Retinal pigment epithelial cell (primary cell): ENCODE results near the gene LMBR1.

Experiments used
- DNase-seq: peaks from one replicate; pipeline ENCODE4 v3.0.0-alpha.2; 2010; ENCODE audit warnings: low read depth
- H3K4me3 ChIP-seq: 2 replicates; pipeline ENCODE4 v1.5.1; 2011; ENCODE audit warnings: mild to moderate bottlenecking, low read length, control low read depth, moderate library complexity
- TF ChIP-seq, protein P1 (sequence below): conservative IDR thresholded peaks from 2 replicates; pipeline ENCODE4 v1.5.1; 2011; ENCODE audit warnings: low read depth, low read length, control low read depth, inconsistent platforms

LMBR1 gene

GRCh38 chr7:156791241-156791640 is 101.7 kb downstream of the LMBR1 start:
- no peak for DNase-seq
- no peak overlapping the region for H3K4me3 ChIP-seq
- TF ChIP-seq, protein P1, sequence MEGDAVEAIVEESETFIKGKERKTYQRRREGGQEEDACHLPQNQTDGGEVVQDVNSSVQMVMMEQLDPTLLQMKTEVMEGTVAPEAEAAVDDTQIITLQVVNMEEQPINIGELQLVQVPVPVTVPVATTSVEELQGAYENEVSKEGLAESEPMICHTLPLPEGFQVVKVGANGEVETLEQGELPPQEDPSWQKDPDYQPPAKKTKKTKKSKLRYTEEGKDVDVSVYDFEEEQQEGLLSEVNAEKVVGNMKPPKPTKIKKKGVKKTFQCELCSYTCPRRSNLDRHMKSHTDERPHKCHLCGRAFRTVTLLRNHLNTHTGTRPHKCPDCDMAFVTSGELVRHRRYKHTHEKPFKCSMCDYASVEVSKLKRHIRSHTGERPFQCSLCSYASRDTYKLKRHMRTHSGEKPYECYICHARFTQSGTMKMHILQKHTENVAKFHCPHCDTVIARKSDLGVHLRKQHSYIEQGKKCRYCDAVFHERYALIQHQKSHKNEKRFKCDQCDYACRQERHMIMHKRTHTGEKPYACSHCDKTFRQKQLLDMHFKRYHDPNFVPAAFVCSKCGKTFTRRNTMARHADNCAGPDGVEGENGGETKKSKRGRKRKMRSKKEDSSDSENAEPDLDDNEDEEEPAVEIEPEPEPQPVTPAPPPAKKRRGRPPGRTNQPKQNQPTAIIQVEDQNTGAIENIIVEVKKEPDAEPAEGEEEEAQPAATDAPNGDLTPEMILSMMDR = no peak

GRCh38 chr7:156790264-156790663 is 102.7 kb downstream of the LMBR1 start:
- DNase-seq = no peak
- TF ChIP-seq, protein P1 = no peak
- no peak overlapping the region for H3K4me3 ChIP-seq

- TF ChIP-seq, protein P1 = no peak
- no peak overlapping the region for H3K4me3 ChIP-seq
- DNase-seq = no peak
These were observed 106.9 kb downstream of the LMBR1 start for GRCh38 chr7:156785998-156786543.

DNA sequence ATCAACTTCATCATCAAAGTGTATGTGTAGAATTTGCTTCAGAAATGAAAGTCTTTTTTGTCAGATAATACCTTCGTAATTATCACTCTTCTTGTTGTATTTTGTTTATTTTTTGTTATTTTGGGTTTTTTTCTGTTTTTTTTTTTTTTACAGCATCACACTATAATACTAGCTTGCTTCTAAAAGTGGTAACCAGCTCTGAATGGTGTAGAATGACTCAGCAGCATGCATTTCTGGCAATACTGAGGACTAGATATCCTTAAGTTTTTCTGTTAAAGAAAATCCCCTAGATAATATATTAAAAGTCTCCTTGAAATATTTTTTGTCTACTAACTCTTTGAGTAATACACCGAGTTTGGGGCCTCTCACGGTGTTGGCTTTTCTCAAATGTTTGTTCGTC is 109.1 kb downstream of the LMBR1 start:
- no peak overlapping the region for H3K4me3 ChIP-seq
- TF ChIP-seq, protein P1 = no peak
- DNase-seq = no peak

- no peak overlapping the region for H3K4me3 ChIP-seq
- TF ChIP-seq, protein P1 = no peak
- DNase-seq = no peak
These were observed 111.0 kb downstream of the LMBR1 start for GRCh38 chr7:156781972-156782371.

DNA sequence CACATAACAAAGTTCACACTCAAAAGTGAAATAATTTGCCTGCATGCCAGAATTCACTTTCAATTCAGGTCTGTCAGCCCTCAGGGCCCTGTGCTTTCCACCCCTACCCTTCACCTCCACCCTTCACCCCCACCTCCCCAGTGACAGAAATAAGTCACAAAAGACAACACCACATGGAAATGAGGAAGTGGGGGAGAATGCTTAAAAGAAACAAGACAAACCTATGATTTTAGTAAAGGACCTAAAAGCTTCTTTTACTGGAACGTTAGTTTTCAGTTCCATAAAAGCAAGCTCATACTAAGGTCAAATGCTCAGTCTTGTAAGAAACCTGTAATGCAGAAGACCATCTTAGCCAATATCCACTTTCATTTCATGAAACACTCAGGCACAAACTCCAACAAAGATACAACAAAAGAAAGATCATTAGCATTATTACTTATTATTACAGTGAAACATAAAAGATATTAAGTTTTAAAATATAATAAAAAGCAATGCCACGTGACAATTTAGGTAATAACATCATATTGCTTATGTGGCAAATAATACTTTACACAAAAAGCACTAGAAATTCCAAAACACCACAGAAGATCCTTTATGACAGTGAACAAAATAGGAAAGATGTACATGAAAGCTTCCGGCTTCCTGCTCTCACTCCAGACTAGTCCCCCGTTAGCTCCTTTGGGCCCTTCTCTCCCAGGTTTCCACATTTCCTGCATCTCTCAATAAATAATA is 112.1 kb downstream of the LMBR1 start:
- DNase-seq = no peak
- no peak overlapping the region for H3K4me3 ChIP-seq
- TF ChIP-seq, protein P1 = no peak

DNA sequence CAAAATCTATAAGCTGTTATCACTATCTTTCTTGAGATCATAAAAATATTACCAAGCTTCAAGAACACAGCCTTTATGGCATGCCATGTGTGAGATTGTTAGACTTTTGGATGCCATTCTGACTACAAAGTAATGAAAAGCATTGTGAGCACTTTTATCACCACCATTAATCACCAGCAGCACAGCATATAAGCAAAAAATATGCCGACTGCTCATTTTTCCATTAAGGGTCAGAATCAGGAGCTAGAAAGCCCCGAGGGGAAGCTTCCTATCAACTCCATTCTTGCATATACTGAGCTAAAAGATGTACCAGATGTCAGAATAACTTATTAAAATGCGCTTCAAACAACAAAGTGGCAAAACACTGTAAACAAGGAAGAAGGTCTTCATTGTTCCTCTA is 114.3 kb downstream of the LMBR1 start:
- no peak overlapping the region for H3K4me3 ChIP-seq
- DNase-seq = no peak
- TF ChIP-seq, protein P1 = no peak
